Upper lobe of right lung (tissue), 1 donor: ENCODE data around the gene LYRM9. TPM values are rescaled to one million over a fixed set of nuclear protein-coding genes. Genes with fewer than 3 reads are reported as not detected.

Experiments used
- ATAC-seq: fragments of 200-7000 bp; cut with Tn5 transposase; one replicate; pipeline ENCODE4 v1.9.1; 2020; ENCODE audit warnings: mild to moderate bottlenecking, moderate library complexity
- DNase-seq: peaks from one replicate; pipeline ENCODE4 v3.0.0-alpha.2; 2020
- H3K27ac ChIP-seq: fragments of 200-600 bp; one replicate; pipeline ENCODE4 v1.8.0; 2022
- H3K27me3 ChIP-seq: fragments of 200-600 bp; one replicate; pipeline ENCODE4 v1.8.0; 2022; ENCODE audit warnings: mild to moderate bottlenecking
- H3K36me3 ChIP-seq: fragments of 200-600 bp; one replicate; pipeline ENCODE4 v1.8.0; 2022
- H3K4me1 ChIP-seq: fragments of 200-600 bp; one replicate; pipeline ENCODE4 v1.8.0; 2022
- H3K4me3 ChIP-seq: fragments of 200-600 bp; one replicate; pipeline ENCODE4 v1.8.0; 2022; ENCODE audit warnings: mild to moderate bottlenecking
- H3K9me3 ChIP-seq: fragments of 200-600 bp; one replicate; pipeline ENCODE4 v1.8.0; 2022
- CTCF ChIP-seq: fragments of 200-600 bp; IDR thresholded peaks from one replicate; pipeline ENCODE4 v1.8.0; 2022; ENCODE audit warnings: antibody characterized with exemption
- intact Hi-C: fragments of 100-400 bp; cut with DNase I; formaldehyde crosslinking; loops from one replicate; pipeline ENCODE4 v1.11.0; 2022
- total RNA-seq: library from RNA; stranded (reverse); fragmentation: NEBNext Ultra II Directional; extraction: Animal tissue kit (Norgen Biotek cat#: 25700); gene quantifications from one replicate; pipeline ENCODE4 v1.2.1, GENCODE V29; 2021
- donor health status: DM: no; HTN: yes; CAD: no; lungs with severe emphysema.

Gene LYRM9
- total RNA-seq, 1 donor from 2014 or later, result 9.0 TPM

GRCh38 chr17:27920569-27920968 is 27.4 kb upstream of the LYRM9 start:
- no peak for TF ChIP-seq CTCF
- intact Hi-C loops, result no loop called here
- Histone ChIP-seq H3K4me1 (no peaks in the 10 kb centered on the region), H3K27ac (no peak overlapping the region), H3K4me3 (no peak overlapping the region), H3K27me3 (no peaks in the 10 kb centered on the region), H3K36me3 (no peaks in the 10 kb centered on the region), H3K9me3 (no peaks in the 10 kb centered on the region)
- no peak for ATAC-seq
- DNase-seq, result no peak

- H3K27me3 ChIP-seq, result no peaks in the 10 kb centered on the region
- no peak for TF ChIP-seq CTCF
- DNase-seq (no peak), ATAC-seq (no peak)
- H3K9me3 ChIP-seq, result no peaks in the 10 kb centered on the region
- no peak overlapping the region for H3K27ac ChIP-seq
- H3K4me3 ChIP-seq, result no peak overlapping the region
- H3K4me1 ChIP-seq, result no peaks in the 10 kb centered on the region
- H3K36me3 ChIP-seq, result no peaks in the 10 kb centered on the region
- intact Hi-C loops, result no loop called here
Observed at GRCh38 chr17:27919079-27919478, 25.9 kb upstream of the LYRM9 start.

GRCh38 chr17:27918498-27918897 is 25.3 kb upstream of the LYRM9 start:
- DNase-seq (no peak), ATAC-seq (no peak)
- H3K27ac ChIP-seq, result no peak overlapping the region
- no peak for TF ChIP-seq CTCF
- no peaks in the 10 kb centered on the region for H3K27me3 ChIP-seq
- no peaks in the 10 kb centered on the region for H3K4me1 ChIP-seq
- no peaks in the 10 kb centered on the region for H3K9me3 ChIP-seq
- intact Hi-C loops, result no loop called here
- H3K36me3 ChIP-seq, result no peaks in the 10 kb centered on the region
- no peak overlapping the region for H3K4me3 ChIP-seq

- no peak overlapping the region for H3K4me3 ChIP-seq
- no peaks in the 10 kb centered on the region for H3K27me3 ChIP-seq
- H3K27ac ChIP-seq, result no peak overlapping the region
- ATAC-seq, result no peak
- TF ChIP-seq CTCF, result no peak
- no peak for DNase-seq
- no peaks in the 10 kb centered on the region for H3K36me3 ChIP-seq
- no peaks in the 10 kb centered on the region for H3K4me1 ChIP-seq
- intact Hi-C loops, result no loop called here
- no peaks in the 10 kb centered on the region for H3K9me3 ChIP-seq
Observed at GRCh38 chr17:27917000-27917399, 23.8 kb upstream of the LYRM9 start.

- ATAC-seq (no peak), DNase-seq (no peak)
- no peaks in the 10 kb centered on the region for H3K9me3 ChIP-seq
- no peaks in the 10 kb centered on the region for H3K4me1 ChIP-seq
- H3K36me3 ChIP-seq, result no peaks in the 10 kb centered on the region
- H3K27ac ChIP-seq, result no peak overlapping the region
- no peak overlapping the region for H3K4me3 ChIP-seq
- intact Hi-C loops, result no loop called here
- TF ChIP-seq CTCF, result no peak
- H3K27me3 ChIP-seq, result no peaks in the 10 kb centered on the region
Observed at GRCh38 chr17:27915709-27916108, 22.5 kb upstream of the LYRM9 start.

GRCh38 chr17:27914382-27914781 is 21.2 kb upstream of the LYRM9 start:
- no peak for TF ChIP-seq CTCF
- H3K36me3 ChIP-seq, result no peaks in the 10 kb centered on the region
- ATAC-seq (no peak), DNase-seq (no peak)
- H3K4me3 ChIP-seq, result no peak overlapping the region
- no peaks in the 10 kb centered on the region for H3K9me3 ChIP-seq
- H3K4me1 ChIP-seq, result no peaks in the 10 kb centered on the region
- H3K27me3 ChIP-seq, result no peaks in the 10 kb centered on the region
- intact Hi-C loops, result no loop called here
- no peak overlapping the region for H3K27ac ChIP-seq
